DMS53 treated with DMSO at 0.1 percent for 48 hours (cell line): ENCODE data around the gene CGB1.
"Not testable (repeated sequence)": the region's sequence is repeated elsewhere in the genome, so short reads cannot be mapped to it uniquely, and the experiment has no call there.

Experiments
- DNase-seq: peaks from one replicate; lab custom pipeline; 2025; ENCODE audit not compliant: unreplicated experiment; lab: John Stamatoyannopoulos, UW

CGB1 gene

GRCh38 chr19:49022116-49022515, 14.6 kb downstream of the CGB1 start:
- no peak for DNase-seq

GRCh38 chr19:49020931-49021895, 15.5 kb downstream of the CGB1 start:
- no peak for DNase-seq

- no peak for DNase-seq
Observed at GRCh38 chr19:49020342-49020741, 16.4 kb downstream of the CGB1 start.

GRCh38 chr19:49019242-49019932, 17.3 kb downstream of the CGB1 start:
- DNase-seq = no peak

- DNase-seq = not testable (repeated sequence)
Observed at GRCh38 chr19:49018388-49019241, 18.1 kb downstream of the CGB1 start.

- peak; percentile 33 for DNase-seq
Observed at GRCh38 chr19:49017666-49018351, 18.9 kb downstream of the CGB1 start.

GRCh38 chr19:49017041-49017665, 19.5 kb downstream of the CGB1 start, which contains the start of gene LHB:
LHB (minus strand) TSS chr19:49017091; CDS start chr19:49017081, 10 bp downstream.
- no peak for DNase-seq

- DNase-seq = no peak
Observed at GRCh38 chr19:49016067-49016839, 20.4 kb downstream of the CGB1 start.

- no peak for DNase-seq
Observed at GRCh38 chr19:49014870-49015255, 21.8 kb downstream of the CGB1 start.

GRCh38 chr19:49014123-49014869, 22.4 kb downstream of the CGB1 start:
- DNase-seq = no peak

GRCh38 chr19:49011194-49011593, 25.5 kb downstream of the CGB1 start:
- DNase-seq = no peak

GRCh38 chr19:49010453-49010852, 26.2 kb downstream of the CGB1 start:
- DNase-seq = no peak

- DNase-seq = no peak
Observed at GRCh38 chr19:49009828-49010227, 26.9 kb downstream of the CGB1 start.

- no peak for DNase-seq
Observed at GRCh38 chr19:49006905-49007304, 29.8 kb downstream of the CGB1 start.

- DNase-seq = no peak
Observed at GRCh38 chr19:49004964-49005614, 31.6 kb downstream of the CGB1 start.

- no peak for DNase-seq
Observed at GRCh38 chr19:49004133-49004532, 32.6 kb downstream of the CGB1 start.

GRCh38 chr19:48999481-49000325, 37.0 kb downstream of the CGB1 start:
- DNase-seq = no peak
